HCT116 (cell line): Measurements from ENCODE around the gene LCN6.

Source experiments
- ATF3 ChIP-seq: IDR thresholded peaks from 2 replicates; pipeline ENCODE4 v1.6.1; 2012
- CTCF ChIP-seq, 3 experiments: fragments of 200-600 bp in 1 of 3; sonication (generic) in 1 of 3; IDR thresholded peaks in 2 of 3; conservative IDR thresholded peaks in 1 of 3; 2 replicates each; pipeline ENCODE4 v1.5.1; 2012 to 2017; ENCODE audit warnings: low read depth in 2 of 3, low read length in 2 of 3, antibody characterized with exemption in 1 of 3, borderline replicate concordance in 1 of 3, control low read depth in 1 of 3, mild to moderate bottlenecking in 1 of 3, mixed read lengths in 1 of 3, mixed run types in 1 of 3, moderate library complexity in 1 of 3; ENCODE audit not compliant: insufficient read depth in 1 of 3
- EGR1 ChIP-seq: IDR thresholded peaks from 2 replicates; pipeline ENCODE4 v1.6.1; 2012; ENCODE audit warnings: low read depth
- EZH2phosphoT487 ChIP-seq: fragments of 200-600 bp; IDR thresholded peaks from 2 replicates; pipeline ENCODE4 v1.6.1; 2018; ENCODE audit warnings: antibody characterized with exemption, borderline replicate concordance
- FOSL1 ChIP-seq: IDR thresholded peaks from 2 replicates; pipeline ENCODE4 v1.6.1; 2012; ENCODE audit warnings: low read depth
- POLR2A ChIP-seq: IDR thresholded peaks from 2 replicates; pipeline ENCODE4 v1.7.0; 2011; ENCODE audit warnings: borderline replicate concordance; ENCODE audit not compliant: insufficient read depth, insufficient read length; ENCODE audit errors: extremely low read depth
- POLR2AphosphoS5 ChIP-seq: IDR thresholded peaks from 2 replicates; pipeline ENCODE4 v1.6.1; 2011; ENCODE audit warnings: mild to moderate bottlenecking, low read depth, low read length, moderate library complexity
- REST ChIP-seq: IDR thresholded peaks from 2 replicates; pipeline ENCODE4 v1.6.1; 2012; ENCODE audit warnings: low read depth
- SIN3A ChIP-seq: IDR thresholded peaks from 2 replicates; pipeline ENCODE4 v1.6.1; 2012; ENCODE audit warnings: low read depth

- no peak for TF ChIP-seq EGR1
- no peak for TF ChIP-seq EZH2phosphoT487
- TF ChIP-seq POLR2A: no peak
- TF ChIP-seq ATF3: no peak
- no peak for TF ChIP-seq POLR2AphosphoS5
- no peak for TF ChIP-seq REST
- TF ChIP-seq FOSL1: no peak
- no peak for TF ChIP-seq CTCF (IDR thresholded peaks at IDR 0.05 in 2 of 3, conservative IDR thresholded peaks at IDR 0.05 in 1 of 3; ENCODE audit: borderline replicate concordance in 1 of 3, insufficient read depth in 1 of 3, low read depth in 2 of 3, low read length in 2 of 3)
- TF ChIP-seq SIN3A: no peak
Measured at GRCh38 chr9:136782452-136782851, 34.1 kb upstream of the LCN6 start.
